Activated CD8-positive, alpha-beta memory T cell treated with anti-CD3 and anti-CD28 coated beads, Interleukin-2, amount 50 U/mL, for 4 hours (primary cell): ENCODE data around the gene SLC2A4RG.

ENCODE experiments used
- DNase-seq: peaks from one replicate; pipeline ENCODE4 v3.0.0-alpha.2; 2020

SLC2A4RG gene

DNA sequence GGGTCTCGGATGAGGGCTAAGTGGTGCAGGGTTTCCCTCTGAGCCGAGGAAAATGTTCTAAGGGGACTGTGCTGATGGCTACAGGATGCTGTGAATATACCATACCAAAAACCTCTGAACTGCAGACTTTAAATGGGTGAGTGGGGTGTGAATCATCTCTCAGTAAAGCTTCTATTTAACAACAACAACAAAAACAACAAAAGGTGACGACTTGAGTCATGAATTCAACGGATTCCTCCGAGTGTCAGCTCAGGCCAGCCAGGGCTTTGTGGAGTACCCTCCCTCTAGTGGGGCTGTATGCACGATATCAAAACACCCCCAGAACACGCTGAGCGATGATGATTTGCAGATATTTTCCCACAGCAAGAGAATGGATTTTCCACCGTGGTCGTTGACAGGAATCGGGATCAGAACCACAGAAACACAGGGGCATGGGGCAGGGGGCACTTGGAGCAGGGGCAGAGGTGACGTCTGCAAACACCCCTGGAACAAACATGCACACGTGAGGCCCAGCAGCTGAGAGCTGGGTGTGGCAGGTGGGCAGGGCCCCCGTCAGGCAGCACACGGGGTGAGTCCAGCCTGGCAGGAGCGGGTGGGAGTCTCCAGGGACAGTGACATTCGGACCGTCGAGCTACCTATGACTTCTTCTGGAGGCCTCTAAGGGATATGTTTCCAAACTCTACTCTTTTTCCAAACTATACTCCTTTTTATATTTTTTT is 38.6 kb downstream of the SLC2A4RG start:
- DNase-seq = no peak

GRCh38 chr20:63778857-63779256 is 39.3 kb downstream of the SLC2A4RG start:
- no peak for DNase-seq

- no peak for DNase-seq
These were observed 41.6 kb downstream of the SLC2A4RG start for GRCh38 chr20:63781181-63781580.

DNA sequence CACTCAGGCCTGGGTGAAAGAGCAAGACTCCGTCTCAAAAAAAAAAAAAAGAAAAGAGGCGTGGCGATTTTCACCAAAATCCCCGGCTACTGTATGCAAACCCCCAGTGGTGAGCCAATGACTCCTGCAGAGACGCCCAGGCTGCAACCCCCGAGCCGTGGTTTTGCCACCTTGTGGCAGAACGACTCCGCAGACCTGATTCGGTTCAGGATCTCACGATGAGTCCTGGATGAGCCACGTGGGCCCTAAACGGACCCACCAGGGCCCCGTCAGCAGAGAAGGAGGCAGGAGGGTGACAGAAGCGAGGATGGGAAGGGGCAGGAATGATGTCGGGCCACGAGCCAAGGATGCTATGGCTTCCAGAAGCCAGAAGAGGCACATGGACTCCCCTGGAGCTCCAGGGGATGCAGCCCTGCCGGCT is 42.5 kb downstream of the SLC2A4RG start:
- peak; percentile 65 for DNase-seq

- no peak for DNase-seq
These were observed 43.0 kb downstream of the SLC2A4RG start for GRCh38 chr20:63782521-63782971.

- no peak for DNase-seq
These were observed 44.4 kb downstream of the SLC2A4RG start for GRCh38 chr20:63783970-63784369.

DNA sequence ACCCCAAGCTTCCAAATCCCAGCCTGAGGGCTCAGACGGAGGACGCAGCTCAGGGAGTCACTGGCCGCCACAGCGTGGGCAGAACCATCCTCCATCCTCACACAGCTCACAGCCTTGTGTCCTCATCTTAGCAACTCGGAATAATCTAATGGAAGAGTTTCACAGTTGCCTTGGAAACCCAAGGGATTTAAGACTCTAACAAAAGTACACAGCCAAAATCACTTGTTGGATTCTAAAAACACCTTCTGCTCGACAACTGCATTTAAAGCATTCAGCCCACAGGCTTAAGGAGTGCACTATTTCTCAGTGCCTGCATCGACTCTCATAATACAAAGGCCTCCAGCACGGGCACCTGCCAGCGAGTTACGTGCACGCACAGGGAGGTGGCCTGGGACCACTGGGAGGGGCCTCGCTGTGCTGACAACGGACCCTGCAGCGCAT is 46.1 kb downstream of the SLC2A4RG start:
- DNase-seq = no peak

- DNase-seq = no peak
These were observed 47.7 kb downstream of the SLC2A4RG start for GRCh38 chr20:63787302-63787701.

- no peak for DNase-seq
These were observed 48.2 kb downstream of the SLC2A4RG start for GRCh38 chr20:63787749-63788148.

GRCh38 chr20:63789836-63790571 is 50.4 kb downstream of the SLC2A4RG start:
- DNase-seq = no peak

- DNase-seq = no peak
These were observed 51.1 kb downstream of the SLC2A4RG start for GRCh38 chr20:63790572-63791168.

DNA sequence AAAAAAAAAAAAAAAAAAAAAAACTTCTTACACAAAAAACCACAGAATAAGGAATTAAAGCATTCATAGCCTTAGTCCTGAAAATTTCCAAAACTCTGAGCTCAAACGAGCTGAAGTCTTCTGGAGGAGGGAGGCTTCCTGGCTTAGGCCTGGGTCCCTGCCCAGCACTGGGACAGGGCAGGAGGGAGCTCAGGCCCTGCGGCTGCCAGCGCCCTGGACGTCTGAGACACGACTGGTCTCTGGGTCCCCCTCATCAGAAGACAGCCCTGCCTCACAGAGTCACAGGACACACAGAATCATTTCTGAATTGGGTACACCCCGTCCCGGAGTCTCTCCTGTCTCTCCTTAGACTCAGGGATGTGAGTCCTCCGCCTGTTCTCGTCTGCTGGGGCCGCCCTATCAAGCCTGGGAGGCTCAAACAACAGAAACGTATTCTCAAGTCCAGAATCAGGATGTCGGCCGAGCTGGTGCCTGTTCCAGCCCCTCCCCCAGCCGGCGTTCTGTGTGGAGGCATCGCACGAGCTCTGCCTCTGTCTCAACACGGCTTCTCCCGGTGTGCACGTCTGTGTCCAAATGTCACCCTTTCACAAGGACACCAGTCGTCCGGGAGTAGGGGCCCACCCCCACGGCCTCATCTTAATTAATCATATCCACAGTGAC is 52.1 kb downstream of the SLC2A4RG start:
- no peak for DNase-seq

DNA sequence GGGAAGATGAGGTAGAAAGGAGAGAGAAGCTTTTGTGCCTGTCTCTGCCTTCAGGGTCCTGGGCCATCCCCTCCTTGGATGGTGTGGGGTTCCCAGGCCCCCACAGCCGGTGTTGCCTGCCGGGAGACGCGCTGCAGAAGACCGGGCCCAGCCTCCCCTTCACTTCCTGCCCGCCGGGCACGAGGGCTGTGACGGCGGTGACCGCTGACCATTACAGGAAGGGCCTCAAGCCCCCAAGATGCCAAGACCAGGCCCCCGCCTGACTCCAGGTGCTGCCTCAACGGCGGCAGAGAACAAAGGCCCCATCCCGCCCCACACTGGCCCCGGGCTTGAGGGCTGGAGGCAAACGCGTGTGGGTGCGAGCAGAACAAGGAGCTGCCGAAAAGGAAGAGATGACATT is 53.3 kb downstream of the SLC2A4RG start:
- DNase-seq = no peak
